Neural cell (in vitro differentiated cells): ENCODE results near the gene FPGS.

ENCODE experiments used
- CTCF ChIP-seq: fragments of 450-650 bp; IDR thresholded peaks from 2 replicates; pipeline ENCODE4 v1.5.1; 2014; ENCODE audit warnings: antibody characterized with exemption, mild to moderate bottlenecking, moderate library complexity; ENCODE audit not compliant: poor library complexity, severe bottlenecking
- EP300 ChIP-seq: fragments of 450-650 bp; conservative IDR thresholded peaks from 2 replicates; pipeline ENCODE4 v1.6.1; 2014; ENCODE audit warnings: antibody characterized with exemption, mild to moderate bottlenecking, moderate library complexity; ENCODE audit not compliant: poor library complexity, severe bottlenecking
- EZH2 ChIP-seq: fragments of 200-600, 300-800 bp; shearing (Covaris generic), sonication (generic); IDR thresholded peaks from 2 replicates; pipeline ENCODE4 v1.6.1; 2014; ENCODE audit warnings: antibody characterized with exemption, low read length, borderline replicate concordance, mild to moderate bottlenecking; ENCODE audit not compliant: insufficient read depth, poor library complexity, severe bottlenecking
- MXI1 ChIP-seq: fragments of 450-650 bp; conservative IDR thresholded peaks from 2 replicates; pipeline ENCODE4 v1.6.1; 2014; ENCODE audit warnings: antibody characterized with exemption, mild to moderate bottlenecking; ENCODE audit not compliant: poor library complexity, severe bottlenecking
- RAD21 ChIP-seq: fragments of 450-650 bp; conservative IDR thresholded peaks from 2 replicates; pipeline ENCODE4 v1.6.1; 2014; ENCODE audit warnings: antibody characterized with exemption, mild to moderate bottlenecking, moderate library complexity
- REST ChIP-seq: IDR thresholded peaks from 2 replicates; pipeline ENCODE4 v1.6.1; 2012; ENCODE audit warnings: borderline replicate concordance
- SMC3 ChIP-seq: fragments of 450-650 bp; conservative IDR thresholded peaks from 2 replicates; pipeline ENCODE4 v1.6.1; 2014; ENCODE audit warnings: antibody characterized with exemption, mild to moderate bottlenecking, moderate library complexity; ENCODE audit not compliant: poor library complexity

- TF ChIP-seq CTCF: no peak
- TF ChIP-seq SMC3: no peak
- no peak for TF ChIP-seq MXI1
- no peak for TF ChIP-seq RAD21
- TF ChIP-seq EP300: no peak
- no peak for TF ChIP-seq EZH2
- no peak for TF ChIP-seq REST
Measured at GRCh38 chr9:127793093-127793708, 9.5 kb upstream of the FPGS start.
